HG03378 (cell line): Measurements from ENCODE around the gene SLC17A4.

Experiments used
- ATAC-seq: cut with Tn5 transposase; IDR thresholded peaks from one replicate; pipeline ENCODE4 v1.9.1; 2021; ENCODE audit warnings: mild to moderate bottlenecking, moderate library complexity; ENCODE audit not compliant: unreplicated experiment

SLC17A4 gene

GRCh38 chr6:25749837-25750236 lies 4.7 kb upstream of the SLC17A4 start:
- no peak for ATAC-seq

GRCh38 chr6:25750906-25751305 lies 3.6 kb upstream of the SLC17A4 start:
- no peak for ATAC-seq

GRCh38 chr6:25753079-25753478 lies 1.5 kb upstream of the SLC17A4 start:
- no peak for ATAC-seq

- ATAC-seq, result no peak
These were observed 941 bp downstream of the SLC17A4 start for GRCh38 chr6:25755483-25755882.

DNA sequence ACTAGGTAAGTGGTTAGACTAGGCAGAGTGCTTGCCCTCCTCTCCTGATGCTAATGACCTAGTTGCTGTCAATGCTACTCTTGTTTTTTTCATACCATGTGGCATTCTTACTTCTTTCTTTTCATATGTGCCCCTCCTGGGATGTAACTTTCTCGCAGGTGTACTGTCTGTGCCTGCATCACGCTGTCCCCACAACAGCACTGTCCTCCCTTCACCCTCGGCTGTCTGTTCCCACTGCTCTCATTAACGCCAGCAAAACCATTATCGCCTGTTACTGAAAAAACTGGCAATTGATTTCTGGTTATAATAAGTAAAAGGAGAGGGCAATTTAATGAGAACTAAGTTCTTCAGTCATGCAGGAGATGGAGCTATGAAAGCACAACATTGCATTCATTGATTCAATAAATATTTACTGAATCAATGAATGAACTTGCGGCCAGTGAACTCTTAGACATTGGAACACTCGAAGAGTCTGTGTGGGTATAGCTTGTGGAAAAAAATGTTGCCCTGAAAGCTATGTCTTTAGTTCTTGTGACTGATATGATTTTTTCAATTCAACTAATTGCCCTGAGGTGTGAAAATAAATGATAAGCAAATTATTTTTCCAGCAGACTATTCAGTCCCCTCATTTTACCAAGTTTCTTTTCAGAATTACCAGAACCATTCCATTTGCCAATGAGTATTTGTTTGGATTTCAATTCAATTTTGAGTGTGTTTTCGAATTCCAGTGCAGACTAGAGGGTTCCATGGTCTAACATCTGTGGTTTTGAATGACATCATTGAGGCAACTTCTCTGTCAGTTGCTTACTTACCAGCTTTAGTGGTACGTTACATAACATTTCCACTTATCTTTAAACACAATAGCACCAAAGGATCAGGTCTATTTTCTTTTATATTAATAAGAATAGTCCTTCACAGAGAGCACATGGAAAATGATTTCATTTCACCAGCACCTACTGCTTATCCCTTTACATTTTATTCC lies 2.1 kb downstream of the SLC17A4 start:
- no peak for ATAC-seq

GRCh38 chr6:25757936-25758642 lies 3.5 kb downstream of the SLC17A4 start:
- no peak for ATAC-seq

DNA sequence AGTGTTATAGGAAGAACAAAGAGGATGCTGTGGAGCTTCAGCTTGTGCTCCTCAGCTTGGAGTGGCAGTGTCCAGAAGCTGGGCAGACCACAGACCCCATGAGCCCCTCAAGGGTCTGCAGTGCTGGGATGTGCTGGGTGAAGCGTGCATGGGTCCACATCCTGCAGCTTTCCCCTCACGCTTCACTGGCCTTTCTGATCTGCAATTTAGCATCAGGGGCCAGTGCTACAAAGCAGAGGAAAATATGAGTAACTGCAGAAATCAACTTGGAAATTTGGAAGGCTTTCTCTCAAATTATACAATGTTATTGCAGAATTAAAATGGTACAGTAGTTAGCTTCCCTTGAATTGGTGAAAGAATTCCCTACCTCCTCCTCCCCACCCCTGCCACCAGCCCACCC lies 10.1 kb downstream of the SLC17A4 start:
- ATAC-seq, result no peak

- ATAC-seq, result no peak
These were observed 14.0 kb downstream of the SLC17A4 start for GRCh38 chr6:25768566-25768965.

DNA sequence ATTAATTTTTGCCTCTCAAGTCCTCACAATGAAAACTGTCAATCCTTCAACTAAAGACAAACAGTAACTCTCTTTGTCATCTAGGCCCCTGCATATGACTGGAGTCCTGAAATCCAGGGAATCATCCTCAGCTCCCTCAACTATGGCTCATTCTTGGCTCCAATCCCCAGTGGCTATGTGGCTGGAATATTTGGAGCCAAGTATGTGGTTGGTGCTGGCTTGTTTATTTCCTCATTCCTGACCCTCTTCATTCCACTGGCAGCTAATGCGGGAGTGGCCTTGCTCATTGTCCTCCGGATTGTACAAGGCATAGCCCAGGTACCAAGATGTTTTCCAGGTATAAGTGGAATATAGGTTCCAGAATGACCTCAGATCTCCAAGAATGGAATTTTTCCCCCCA lies 15.4 kb downstream of the SLC17A4 start:
- ATAC-seq, result no peak

- ATAC-seq, result no peak
These were observed 19.7 kb downstream of the SLC17A4 start for GRCh38 chr6:25774120-25774715.

DNA sequence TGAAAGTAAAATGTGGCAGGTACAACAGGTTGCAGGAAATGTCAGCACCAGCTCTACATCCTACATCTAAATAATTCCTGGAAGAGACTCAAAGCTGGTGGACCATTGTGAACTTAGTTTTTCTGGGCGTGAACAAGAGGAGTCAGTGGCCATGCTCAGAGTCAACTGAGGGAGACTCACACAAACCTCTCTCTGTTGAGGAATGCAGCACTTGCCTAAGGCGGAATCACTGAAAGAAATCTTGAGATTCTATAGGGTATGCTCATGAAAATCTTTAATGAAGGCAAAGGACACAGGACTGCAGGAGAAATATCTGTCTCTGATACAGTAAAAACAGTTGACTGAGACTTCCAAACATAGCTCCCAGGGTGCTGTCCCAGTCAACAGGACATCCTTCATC lies 22.5 kb downstream of the SLC17A4 start:
- ATAC-seq, result no peak

- no peak for ATAC-seq
These were observed 23.5 kb downstream of the SLC17A4 start for GRCh38 chr6:25777856-25778649.

GRCh38 chr6:25781134-25781533 lies 26.6 kb downstream of the SLC17A4 start:
- no peak for ATAC-seq

DNA sequence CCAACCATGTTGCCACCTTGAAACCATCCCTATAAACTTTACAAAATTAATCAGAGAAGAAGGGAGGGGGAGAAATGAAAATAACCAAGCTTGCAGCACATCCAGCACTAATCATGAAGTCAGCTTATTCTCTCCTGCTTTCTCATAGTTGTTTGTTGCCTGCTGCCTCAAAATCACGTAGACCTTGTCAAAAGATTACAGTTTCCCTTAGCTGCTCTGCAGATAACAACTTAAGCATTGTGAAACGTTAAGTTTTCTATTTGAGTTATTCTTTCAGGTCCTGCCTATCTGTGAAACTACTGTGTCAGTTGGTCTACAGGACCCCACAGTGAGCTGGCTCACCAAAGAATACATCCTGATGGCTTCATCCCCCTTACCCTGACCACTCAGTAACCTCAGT lies 32.9 kb downstream of the SLC17A4 start:
- no peak for ATAC-seq

DNA sequence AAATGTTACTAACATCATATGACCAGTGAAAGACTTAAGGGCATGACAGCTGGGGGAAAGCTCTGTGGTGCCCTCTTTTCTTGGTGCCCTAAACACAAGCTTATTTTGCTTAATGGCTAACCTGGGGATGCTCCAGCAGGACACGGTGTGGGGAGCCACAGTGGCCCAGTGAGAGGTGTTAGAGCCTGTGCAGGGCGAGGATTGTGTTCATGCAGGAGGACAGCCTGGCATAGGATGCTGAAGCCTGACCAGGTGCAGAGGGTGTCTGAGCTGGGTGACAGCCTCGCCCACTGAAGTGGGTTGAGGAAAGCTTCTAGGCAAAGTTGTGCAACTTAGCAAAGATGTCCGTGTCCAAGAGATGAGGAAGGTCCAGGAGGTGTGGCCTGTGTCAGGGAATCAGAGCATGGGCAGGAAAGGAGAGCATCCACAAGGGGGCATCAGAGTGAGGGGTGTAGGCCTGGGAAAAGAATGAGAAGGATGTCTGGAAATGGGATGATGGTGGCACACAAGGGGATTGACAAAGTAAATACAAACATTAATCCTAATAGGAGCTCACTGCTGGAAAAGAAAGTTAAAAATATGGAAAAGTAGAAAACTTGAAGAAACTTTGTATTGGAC lies 33.9 kb downstream of the SLC17A4 start:
- no peak for ATAC-seq

DNA sequence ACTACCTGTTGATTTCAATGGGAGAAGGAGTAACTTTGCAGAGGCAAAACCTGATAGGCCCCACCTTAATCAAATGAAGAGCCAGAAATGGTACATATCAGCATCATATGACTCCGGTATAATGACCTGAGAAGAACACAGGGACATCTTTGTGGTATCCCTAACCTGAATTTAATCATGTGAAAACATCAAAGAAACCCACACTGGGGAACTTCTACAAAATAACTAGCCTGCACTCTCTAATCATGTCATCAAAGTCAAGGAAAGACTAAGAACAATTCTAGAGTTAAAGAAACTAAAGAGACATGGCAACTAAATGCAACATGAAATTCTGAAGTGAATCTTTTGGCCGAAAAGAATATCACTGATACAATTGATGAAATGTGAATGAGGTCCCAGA lies 34.9 kb downstream of the SLC17A4 start:
- ATAC-seq, result no peak

- no peak for ATAC-seq
These were observed 37.5 kb downstream of the SLC17A4 start for GRCh38 chr6:25792016-25792415.

- ATAC-seq, result no peak
These were observed 39.4 kb downstream of the SLC17A4 start for GRCh38 chr6:25793970-25794369.

DNA sequence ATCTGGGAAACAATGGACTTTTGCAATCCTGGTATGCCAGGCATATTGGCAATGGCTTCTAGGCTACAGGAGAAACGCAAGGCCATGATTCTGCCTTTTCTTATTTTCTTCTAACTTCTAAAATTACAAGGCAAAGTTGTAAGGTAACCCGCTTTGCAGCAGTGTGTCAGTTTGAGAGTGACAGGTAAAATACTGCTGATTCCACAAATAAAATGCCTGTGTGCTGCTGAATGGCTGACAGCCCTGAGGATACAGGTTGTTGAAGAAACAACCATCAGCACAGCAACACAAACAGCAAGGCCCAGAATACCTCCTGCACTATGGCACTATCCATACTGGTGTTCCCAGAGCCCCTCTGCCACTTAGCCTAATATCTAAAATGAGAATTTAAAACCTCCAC lies 40.2 kb downstream of the SLC17A4 start:
- no peak for ATAC-seq

DNA sequence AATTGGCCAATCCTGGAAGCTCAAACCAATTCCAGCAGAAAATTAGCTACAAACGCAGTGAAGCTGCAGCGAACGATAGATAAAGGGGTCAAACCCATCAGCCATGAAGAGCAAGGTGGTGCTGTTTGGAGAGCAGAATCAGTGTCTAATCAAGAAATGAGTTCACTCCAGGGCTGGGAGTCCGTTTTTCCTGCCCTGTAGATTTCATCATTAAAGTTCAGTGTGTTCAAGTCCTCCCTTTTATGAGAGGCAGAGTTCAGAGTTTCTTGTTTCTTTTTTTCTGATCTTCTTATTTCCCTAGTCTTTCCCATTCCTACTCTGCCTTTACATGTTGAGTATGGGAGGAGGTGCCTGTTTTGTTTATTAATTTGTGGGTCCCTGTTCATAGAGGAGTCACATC lies 46.9 kb downstream of the SLC17A4 start:
- no peak for ATAC-seq
